Fibroblast of mammary gland (primary cell): Measurements from ENCODE around the gene INTS2.
"Not testable (repeated sequence)": the region's sequence is repeated elsewhere in the genome, so short reads cannot be mapped to it uniquely, and the experiment has no call there.

Source experiments
- DNase-seq: peaks from one replicate; pipeline ENCODE4 v3.0.0-alpha.2; 2010; ENCODE audit warnings: low read depth
- H3K4me3 ChIP-seq: 2 replicates; pipeline ENCODE4 v1.5.1; 2011; ENCODE audit warnings: low read depth, mild to moderate bottlenecking, low read length, moderate library complexity; ENCODE audit not compliant: control insufficient read depth
- CTCF ChIP-seq: conservative IDR thresholded peaks from 2 replicates; pipeline ENCODE4 v1.5.1; 2011; ENCODE audit warnings: low read depth, low read length, inconsistent platforms; ENCODE audit not compliant: control insufficient read depth, insufficient read depth

INTS2 gene

DNA sequence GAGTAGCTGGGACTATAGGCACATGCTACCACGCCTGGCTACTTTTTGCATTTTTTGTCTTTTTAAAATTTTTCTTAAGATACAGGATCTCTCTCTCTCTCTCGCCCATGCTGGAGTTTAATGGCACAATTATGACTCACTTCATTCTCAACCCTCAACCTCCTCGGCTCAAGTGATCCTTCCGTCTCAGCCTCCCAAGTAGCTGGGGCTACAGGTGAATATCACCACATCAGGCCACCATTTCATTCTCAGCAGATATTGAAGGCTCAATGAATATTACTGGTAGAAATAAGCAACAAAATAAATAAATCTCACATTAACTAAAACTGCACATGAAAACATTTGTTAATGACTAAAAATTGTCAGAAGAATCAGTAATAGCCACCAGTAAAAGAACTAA lies 106.1 kb downstream of the INTS2 start:
- no peak overlapping the region for H3K4me3 ChIP-seq
- no peak for DNase-seq
- TF ChIP-seq CTCF: no peak

DNA sequence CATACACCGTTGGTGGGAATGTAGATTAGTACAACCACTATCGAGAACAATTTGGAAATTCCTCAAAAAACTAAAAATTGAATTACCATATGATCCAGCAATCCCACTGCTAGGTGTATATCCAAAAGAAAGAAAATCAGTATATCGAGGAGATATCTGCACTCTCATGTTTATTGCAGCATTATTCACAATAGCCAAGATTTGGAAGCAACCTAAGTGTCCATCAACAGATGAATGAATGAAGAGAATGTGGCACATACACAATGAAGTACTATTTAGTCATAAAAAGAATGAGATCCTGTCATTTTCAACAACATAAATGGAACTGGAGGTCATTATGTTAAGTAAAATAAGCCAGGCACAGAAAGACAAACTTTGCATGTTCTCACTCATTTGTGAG lies 108.5 kb downstream of the INTS2 start:
- DNase-seq, H3K4me3 ChIP-seq: not testable (repeated sequence)

DNA sequence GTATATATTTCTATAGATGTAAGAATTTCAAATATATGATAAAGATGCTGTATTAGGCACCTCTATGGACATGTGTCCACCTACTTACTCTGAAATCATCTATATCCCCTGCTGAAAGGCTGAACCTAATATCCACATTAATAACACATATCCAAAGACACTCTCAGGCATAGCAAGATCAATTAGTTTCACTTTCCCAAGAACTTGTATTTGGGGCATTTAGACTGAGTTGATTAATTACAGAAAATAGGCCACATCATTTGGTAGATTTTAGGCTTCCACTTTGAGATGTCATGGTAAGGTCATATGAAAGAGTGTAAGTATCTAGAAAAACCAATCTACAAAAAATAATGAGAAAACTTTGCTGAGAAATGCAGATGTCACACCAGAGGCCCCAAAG lies 109.6 kb downstream of the INTS2 start:
- H3K4me3 ChIP-seq: no peak overlapping the region
- TF ChIP-seq CTCF: no peak
- no peak for DNase-seq

DNA sequence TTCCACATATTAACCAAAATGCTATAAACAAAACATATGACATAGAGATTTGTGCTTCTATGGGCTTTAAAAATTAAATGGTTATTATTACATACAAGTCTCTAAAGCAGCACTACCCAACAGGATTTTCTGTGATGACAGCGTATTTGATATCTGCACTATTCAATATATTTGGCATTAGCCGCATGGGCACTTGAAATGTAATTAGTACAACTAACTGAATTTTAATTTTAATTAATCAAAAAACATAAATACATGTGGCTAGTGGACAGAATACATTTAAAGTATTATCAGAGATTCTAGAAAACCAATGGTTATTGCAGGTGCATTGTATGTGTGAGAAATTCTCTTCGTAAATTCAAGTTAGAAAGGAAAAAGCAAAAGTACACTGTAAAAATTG lies 110.3 kb downstream of the INTS2 start:
- no peak overlapping the region for H3K4me3 ChIP-seq
- no peak for TF ChIP-seq CTCF
- DNase-seq: no peak

- H3K4me3 ChIP-seq: no peak overlapping the region
- TF ChIP-seq CTCF: no peak
- DNase-seq: peak; percentile 17
Observed at GRCh38 chr17:61816538-61816937, 111.2 kb downstream of the INTS2 start.

DNA sequence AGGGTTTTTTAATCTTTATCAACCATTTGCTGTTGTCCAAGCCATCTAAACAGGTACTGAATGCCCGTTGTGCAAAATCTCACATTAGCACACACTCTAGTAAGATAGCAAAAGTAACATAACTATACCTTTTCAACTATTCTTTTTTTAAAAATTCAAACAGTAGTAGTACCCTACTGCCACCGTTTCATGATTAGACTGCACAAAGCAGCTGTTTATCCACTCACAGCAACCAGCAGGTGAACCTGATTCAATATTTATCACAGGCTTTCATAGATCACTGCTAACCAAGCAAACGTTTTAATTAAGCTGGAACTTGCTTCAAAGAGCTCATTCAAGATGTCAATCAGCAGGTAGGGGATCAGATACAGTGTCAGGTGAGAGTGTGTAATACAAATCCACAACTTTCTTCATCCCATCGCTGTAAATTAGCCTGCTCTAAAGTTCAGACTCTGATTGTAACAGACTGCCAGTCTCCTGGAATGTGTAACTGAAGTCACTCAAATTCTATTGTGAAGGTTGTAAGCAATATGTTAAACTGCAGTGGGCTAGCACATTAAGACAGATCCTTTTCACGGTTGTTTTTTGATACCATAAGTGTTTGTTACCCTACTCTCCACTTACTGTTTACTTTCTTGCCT lies 111.8 kb downstream of the INTS2 start:
- no peak overlapping the region for H3K4me3 ChIP-seq
- DNase-seq: no peak
- TF ChIP-seq CTCF: no peak
